HUES6 (cell line): ENCODE results near the gene SPECC1.

Experiments
- H3K27ac ChIP-seq: 2 replicates; pipeline ENCODE4 v1.7.0; 2013; ENCODE audit warnings: low read depth, mild to moderate bottlenecking, low read length, inconsistent platforms
- H3K27me3 ChIP-seq: 2 replicates; pipeline ENCODE4 v1.6.1; 2013; ENCODE audit warnings: low read length; ENCODE audit not compliant: control insufficient read depth, insufficient read depth
- H3K36me3 ChIP-seq: 2 replicates; pipeline ENCODE4 v1.6.1; 2013; ENCODE audit warnings: low read length; ENCODE audit not compliant: control insufficient read depth, insufficient read depth
- H3K4me1 ChIP-seq: 2 replicates; pipeline ENCODE4 v1.6.1; 2013; ENCODE audit warnings: low read length; ENCODE audit not compliant: control insufficient read depth, insufficient read depth
- H3K4me3 ChIP-seq: 2 replicates; pipeline ENCODE4 v1.5.1; 2013; ENCODE audit warnings: low read depth, low read length
- H3K9ac ChIP-seq: one replicate; pipeline ENCODE4 v1.6.1; 2013; ENCODE audit warnings: mild to moderate bottlenecking, low read length
- H3K9me3 ChIP-seq: 2 replicates; pipeline ENCODE4 v1.6.1; 2013; ENCODE audit warnings: low read depth, low read length; ENCODE audit not compliant: control insufficient read depth, insufficient read depth

Gene SPECC1

GRCh38 chr17:20087538-20088250, 78.5 kb downstream of the SPECC1 start:
- no peak overlapping the region for H3K9ac ChIP-seq
- peaks cover 18% of the 10 kb centered on the region for H3K4me1 ChIP-seq
- no peak overlapping the region for H3K27ac ChIP-seq
- H3K36me3 ChIP-seq: no peaks in the 10 kb centered on the region
- H3K9me3 ChIP-seq: no peaks in the 10 kb centered on the region
- no peaks in the 10 kb centered on the region for H3K27me3 ChIP-seq
- no peak overlapping the region for H3K4me3 ChIP-seq

GRCh38 chr17:20089756-20090547, 80.8 kb downstream of the SPECC1 start:
- Histone ChIP-seq H3K27ac (no peak overlapping the region), H3K27me3 (no peaks in the 10 kb centered on the region), H3K36me3 (no peaks in the 10 kb centered on the region), H3K9ac (no peak overlapping the region), H3K4me3 (no peak overlapping the region), H3K4me1 (peaks cover 25% of the 10 kb centered on the region), H3K9me3 (no peaks in the 10 kb centered on the region)

DNA sequence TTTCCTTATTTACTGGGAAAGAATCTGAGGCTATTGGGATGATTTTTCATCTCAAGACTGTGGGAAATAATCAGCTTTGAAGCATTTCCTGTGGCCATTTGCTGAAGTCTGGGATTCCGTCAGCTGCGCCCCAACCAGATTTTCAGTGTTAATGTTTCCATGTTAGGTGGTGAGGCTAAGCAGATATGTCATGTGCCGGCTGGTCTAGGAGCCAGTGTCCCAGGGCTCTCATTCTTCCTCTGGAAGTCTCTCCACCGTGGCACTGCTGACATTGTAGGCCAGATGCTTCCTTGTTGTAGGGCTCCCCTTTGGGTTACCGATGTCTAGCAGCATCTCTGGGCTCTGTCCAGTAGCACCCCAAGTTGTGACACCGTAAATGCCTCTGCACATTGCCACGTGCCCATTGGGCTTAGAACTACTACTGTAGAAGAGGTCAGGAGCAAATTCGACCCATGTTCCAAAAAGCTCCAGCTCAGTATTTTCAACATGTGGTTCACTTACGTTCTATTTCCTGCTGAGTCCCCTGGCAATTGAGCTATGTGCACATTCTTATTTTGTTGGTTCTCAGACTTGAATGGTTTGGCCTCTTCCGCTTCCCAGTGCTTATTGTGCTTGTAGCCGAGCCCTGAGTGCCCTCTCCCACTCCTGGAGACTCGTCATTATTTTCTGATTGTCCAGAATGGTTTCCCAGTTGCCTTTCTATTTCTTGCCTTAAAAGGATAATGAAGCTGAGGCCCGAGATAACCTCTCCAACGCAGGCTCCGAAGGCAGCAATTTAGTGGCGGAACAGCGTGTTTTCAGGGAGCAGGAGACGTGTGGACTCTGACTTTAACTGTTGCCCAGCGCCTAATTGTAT, 82.2 kb downstream of the SPECC1 start:
- Histone ChIP-seq H3K4me3 (no peak overlapping the region), H3K27me3 (no peaks in the 10 kb centered on the region), H3K27ac (no peak overlapping the region; the same call in 1 of the 2 replicates), H3K36me3 (no peaks in the 10 kb centered on the region), H3K9ac (no peak overlapping the region), H3K4me1 (peaks cover 29% of the 10 kb centered on the region), H3K9me3 (no peaks in the 10 kb centered on the region)

DNA sequence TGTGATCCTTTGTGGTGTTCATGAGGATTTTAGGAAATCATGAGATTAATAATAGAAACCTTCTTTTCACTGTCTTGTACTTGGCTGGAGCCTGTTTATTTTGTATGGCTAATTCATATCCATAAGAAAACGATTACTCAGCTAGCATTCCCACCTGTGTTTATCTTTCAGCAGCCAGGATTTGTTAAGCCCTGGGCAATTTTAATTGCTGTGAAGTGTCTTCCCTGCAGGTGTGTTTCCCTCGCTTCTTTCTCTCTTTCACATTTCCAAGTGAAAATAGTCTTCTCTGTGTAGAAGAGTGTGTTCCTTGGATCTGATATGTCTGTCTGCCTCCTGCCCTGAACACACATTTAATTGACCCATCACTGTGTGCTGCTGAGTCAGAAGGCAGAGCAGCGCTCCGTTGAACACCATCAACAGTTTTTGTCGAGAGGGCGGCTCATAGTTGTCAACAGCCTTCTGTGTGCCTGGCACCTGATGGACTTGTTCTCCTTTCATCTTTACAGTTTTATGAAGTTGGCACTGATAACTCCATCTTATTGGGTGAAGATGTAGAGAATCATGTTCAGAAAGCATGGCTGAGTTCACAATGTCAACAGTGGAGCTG, 83.2 kb downstream of the SPECC1 start:
- no peak overlapping the region for H3K9ac ChIP-seq
- H3K27ac ChIP-seq: no peak overlapping the region; the same call in 1 of the 2 replicates
- no peaks in the 10 kb centered on the region for H3K9me3 ChIP-seq
- H3K36me3 ChIP-seq: no peaks in the 10 kb centered on the region
- no peak overlapping the region for H3K4me3 ChIP-seq
- H3K27me3 ChIP-seq: no peaks in the 10 kb centered on the region
- peaks cover 29% of the 10 kb centered on the region for H3K4me1 ChIP-seq

- Histone ChIP-seq H3K27ac (no peak overlapping the region), H3K27me3 (no peaks in the 10 kb centered on the region), H3K9me3 (no peaks in the 10 kb centered on the region), H3K9ac (no peak overlapping the region), H3K36me3 (no peaks in the 10 kb centered on the region), H3K4me3 (no peak overlapping the region), H3K4me1 (peaks cover 29% of the 10 kb centered on the region)
Observed at GRCh38 chr17:20092973-20093626, 83.9 kb downstream of the SPECC1 start.

GRCh38 chr17:20094777-20095176, 85.6 kb downstream of the SPECC1 start:
- Histone ChIP-seq H3K36me3 (no peaks in the 10 kb centered on the region), H3K27me3 (no peaks in the 10 kb centered on the region), H3K4me1 (peaks cover 29% of the 10 kb centered on the region), H3K9me3 (no peaks in the 10 kb centered on the region), H3K9ac (no peak overlapping the region), H3K4me3 (no peak overlapping the region), H3K27ac (no peak overlapping the region)

DNA sequence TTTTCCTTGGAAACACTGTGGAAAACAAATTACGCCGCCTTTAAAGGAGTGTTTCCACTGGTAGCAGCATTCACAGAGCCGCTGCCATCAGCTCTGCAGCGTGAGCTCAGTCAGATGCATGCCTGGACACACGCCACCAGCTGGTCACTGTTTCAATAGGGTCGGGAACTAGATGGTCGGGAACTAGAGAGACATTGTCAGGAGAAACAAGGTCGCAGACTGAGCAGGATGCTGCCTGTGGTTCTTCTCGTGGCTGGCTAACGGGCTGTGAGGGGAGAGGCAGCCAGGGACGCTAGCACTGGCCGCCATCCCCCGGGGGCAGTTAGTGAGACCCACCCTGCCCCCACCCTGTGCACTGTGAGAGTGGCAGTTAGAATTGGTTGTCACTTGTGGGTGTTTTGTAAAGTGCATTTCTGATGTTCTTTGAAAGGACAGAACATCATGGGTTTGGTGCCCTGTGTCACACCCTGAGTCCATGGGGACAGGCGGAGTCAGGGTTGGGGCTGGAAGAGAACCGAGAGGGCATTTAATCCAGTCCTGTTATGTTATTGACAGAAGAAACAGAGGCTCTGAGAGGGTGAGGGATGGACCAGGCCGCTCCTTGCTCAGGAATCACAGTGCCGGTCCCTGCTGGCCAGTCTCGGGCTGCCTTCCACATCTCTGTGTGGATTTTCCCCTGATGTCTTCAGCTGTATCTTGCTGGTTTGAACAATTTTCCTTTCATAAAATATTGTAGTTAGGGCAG, 86.3 kb downstream of the SPECC1 start:
- Histone ChIP-seq H3K27me3 (no peaks in the 10 kb centered on the region), H3K9ac (no peak overlapping the region), H3K4me3 (no peak overlapping the region), H3K27ac (no peak overlapping the region), H3K9me3 (no peaks in the 10 kb centered on the region), H3K36me3 (no peaks in the 10 kb centered on the region), H3K4me1 (peaks cover 29% of the 10 kb centered on the region)

DNA sequence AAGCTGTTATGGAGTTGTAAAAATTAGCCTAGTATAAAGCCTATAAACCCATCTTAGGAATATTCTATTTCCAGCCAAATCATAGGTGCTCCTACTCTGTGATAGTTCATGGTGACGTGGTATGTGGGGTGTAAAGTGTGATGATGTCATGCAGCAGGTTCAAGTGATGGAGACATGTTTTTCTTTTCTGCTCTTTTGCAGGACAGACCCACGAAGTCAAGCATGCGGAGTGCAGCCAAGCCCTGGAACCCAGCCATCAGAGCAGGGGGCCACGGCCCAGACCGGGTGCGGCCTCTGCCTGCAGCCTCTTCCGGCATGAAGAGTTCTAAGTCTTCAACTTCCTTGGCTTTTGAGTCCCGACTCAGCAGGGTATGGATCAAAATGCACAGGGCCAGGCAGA, 87.3 kb downstream of the SPECC1 start:
- Histone ChIP-seq H3K36me3 (no peaks in the 10 kb centered on the region), H3K4me3 (no peak overlapping the region), H3K27ac (no peak overlapping the region), H3K9me3 (no peaks in the 10 kb centered on the region), H3K9ac (no peak overlapping the region), H3K27me3 (no peaks in the 10 kb centered on the region), H3K4me1 (peaks cover 25% of the 10 kb centered on the region)

GRCh38 chr17:20097330-20097729, 88.2 kb downstream of the SPECC1 start:
- Histone ChIP-seq H3K9ac (no peak overlapping the region), H3K9me3 (no peaks in the 10 kb centered on the region), H3K36me3 (no peaks in the 10 kb centered on the region), H3K4me3 (no peak overlapping the region), H3K4me1 (peaks cover 19% of the 10 kb centered on the region), H3K27me3 (no peaks in the 10 kb centered on the region), H3K27ac (no peak overlapping the region)

GRCh38 chr17:20098314-20098713, 89.2 kb downstream of the SPECC1 start:
- H3K9me3 ChIP-seq: no peaks in the 10 kb centered on the region
- H3K27ac ChIP-seq: no peak overlapping the region
- no peak overlapping the region for H3K4me3 ChIP-seq
- peaks cover 9% of the 10 kb centered on the region for H3K4me1 ChIP-seq
- H3K9ac ChIP-seq: no peak overlapping the region
- no peaks in the 10 kb centered on the region for H3K36me3 ChIP-seq
- H3K27me3 ChIP-seq: no peaks in the 10 kb centered on the region
